Measurements from ENCODE around the gene AHRR.

The AHRR gene

DNA sequence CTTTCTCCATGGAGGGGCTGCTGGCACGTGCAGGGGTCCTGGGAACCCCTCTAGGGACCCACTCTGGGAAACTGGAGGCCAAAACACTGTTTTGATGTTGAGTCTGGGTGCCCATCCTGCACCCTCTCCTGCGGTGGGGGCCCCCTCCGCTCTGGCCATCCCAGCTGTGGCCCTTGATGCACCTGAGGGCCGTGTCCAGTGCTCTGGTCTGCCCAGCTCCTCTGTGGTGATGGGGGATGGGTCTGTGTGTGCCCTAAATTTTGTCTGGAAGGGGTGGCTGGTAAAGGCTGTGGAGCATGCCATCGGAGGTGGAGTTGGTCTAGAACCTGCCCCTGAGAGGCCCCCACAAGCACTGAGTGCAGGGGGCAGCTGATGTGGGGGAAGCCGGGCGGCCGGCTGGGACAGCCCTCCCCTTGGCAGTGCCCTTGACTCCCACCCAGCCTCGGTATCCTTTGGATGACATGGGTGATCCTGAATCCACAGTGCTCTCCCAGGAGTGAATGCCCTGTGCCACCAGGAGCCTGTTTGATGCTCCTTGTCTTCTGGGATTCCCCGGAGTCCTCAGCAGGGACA, 26.3 kb downstream of the AHRR start:
- DNase-seq: no peak

DNA sequence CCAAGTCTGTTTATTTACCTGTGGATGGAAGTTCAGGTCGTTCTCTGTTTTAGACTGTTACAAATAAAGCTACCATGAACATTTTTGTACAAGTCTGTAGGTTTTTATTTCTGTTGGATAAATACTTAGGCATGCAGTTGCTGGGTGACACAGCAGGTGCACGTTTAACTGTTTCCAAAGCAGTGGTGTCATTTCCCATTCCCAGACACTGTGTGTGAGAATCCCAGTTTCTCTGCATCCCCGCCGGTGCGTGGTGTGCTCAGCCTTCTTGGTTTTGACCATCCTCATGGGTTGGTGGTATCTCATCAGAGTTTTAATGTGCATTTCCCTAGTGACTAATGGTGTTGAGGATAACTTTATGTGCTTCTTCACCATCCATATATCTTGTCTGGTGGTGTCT, 27.2 kb downstream of the AHRR start:
- no peak for DNase-seq

DNA sequence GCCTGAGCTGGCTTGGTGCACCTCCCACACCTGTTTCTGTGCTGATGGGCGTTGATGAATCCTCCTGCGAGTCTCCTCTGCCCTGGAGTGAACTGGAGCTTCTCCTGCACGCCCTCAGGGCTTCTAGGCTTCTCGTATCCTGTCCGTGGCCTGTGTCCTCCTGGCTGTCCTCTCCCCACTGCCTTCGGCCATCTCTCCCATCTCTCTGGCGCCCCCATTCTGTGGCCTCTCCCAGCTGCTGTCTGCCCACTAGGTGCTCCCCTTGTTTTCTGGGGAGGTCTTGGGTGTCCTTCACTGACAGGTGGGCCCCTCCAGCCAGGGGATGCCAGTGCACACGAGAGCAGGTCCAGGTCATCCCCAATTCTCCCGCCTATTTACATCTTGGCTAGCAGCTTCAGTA, 28.8 kb downstream of the AHRR start:
- no peak for DNase-seq

DNA sequence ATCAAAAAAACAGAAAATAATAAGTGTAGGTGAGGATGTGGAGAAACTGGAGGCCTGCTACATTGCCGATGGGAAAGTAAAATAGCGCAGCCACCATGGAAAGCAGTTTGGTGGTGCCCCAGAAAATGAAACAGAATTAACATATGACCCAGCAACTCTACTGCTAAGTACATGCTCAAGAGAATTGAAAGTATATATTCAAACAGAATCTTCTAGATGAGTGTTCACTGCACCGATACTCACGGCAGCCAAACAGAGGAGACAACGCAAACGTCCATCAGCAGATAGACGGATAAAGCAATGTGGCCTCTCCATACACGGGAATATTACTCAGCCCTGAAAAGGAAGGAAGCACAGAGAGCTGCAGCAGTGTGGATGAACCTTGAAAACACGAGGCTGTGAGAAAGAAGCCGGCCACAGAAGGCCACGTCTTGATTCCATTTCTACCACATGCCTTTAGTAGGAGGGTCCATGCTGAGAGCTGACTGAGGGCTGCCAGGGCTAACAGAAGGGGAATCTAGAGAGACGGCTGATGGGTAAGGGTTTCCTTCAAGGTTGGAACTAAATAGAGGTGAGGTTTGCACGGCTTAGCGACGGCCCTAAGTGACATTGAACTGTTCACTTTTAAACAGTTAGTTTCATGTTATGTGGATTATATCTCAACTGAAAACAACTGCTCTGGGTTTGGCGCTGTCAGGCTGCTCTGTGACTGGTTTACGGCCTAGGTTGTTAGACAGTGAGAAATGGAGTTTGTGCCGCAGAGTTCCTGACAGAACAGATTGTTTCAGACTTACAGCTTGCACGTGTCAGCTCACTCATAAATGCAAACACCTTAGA, 29.8 kb downstream of the AHRR start:
- DNase-seq: no peak

DNA sequence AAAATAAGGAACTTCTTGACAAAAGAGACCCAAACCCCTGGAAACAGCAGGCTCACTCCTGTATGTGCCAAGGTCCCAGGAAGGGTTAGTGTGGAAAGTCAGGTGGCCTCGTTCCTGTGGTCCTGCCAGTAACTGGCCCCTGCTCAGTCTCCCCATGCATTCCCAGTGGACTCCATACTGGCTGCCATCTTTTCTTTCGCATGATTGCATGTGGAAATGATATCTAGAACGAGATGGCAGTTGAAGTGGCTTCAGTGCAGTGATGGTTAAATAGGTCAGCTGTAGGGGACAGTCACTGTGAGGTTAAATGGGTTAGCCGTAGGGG, 30.4 kb downstream of the AHRR start:
- no peak for DNase-seq

DNA sequence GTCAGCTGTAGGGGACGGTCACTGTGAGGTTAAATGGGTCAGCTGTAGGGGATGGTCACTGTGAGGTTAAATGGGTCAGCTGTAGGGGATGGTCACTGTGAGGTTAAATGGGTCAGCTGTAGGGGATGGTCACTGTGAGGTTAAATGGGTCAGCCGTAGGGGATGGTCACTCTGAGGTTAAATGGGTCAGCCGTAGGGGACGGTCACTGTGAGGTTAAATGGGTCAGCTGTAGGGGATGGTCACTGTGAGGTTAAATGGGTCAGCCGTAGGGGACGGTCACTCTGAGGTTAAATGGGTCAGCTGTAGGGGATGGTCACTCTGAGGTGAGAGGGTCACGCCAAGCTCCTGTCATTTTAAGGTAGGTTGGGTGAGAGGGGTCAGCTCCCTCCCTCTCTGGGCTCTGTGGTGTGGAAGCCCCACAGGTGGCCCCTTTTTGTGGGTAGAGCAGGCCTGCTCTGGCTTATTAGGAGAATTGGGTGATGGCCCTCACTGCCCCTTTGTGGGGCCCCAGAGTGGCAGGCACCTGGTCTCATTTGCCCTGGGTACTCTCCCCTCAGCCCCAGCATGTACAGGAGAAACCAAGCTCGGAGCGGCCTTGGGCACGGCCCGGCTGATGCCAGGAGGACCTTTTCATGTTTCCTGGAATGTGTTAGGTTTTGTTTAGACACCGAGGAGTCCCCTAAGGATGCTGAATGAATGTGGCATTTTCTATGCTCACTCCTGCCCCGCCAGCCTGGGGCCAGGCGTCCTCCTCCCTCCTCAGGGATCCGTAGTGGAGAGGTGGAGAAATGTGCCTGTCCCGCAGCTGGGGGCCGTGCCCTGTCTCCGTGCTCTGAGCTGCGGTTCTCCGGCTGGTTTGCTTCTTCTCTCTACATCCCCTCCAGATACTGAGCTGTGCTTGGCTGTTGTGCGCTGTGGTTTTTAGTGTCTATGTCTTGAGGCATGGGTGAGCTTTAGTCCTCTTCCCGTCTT, 31.4 kb downstream of the AHRR start:
- no peak for DNase-seq

DNA sequence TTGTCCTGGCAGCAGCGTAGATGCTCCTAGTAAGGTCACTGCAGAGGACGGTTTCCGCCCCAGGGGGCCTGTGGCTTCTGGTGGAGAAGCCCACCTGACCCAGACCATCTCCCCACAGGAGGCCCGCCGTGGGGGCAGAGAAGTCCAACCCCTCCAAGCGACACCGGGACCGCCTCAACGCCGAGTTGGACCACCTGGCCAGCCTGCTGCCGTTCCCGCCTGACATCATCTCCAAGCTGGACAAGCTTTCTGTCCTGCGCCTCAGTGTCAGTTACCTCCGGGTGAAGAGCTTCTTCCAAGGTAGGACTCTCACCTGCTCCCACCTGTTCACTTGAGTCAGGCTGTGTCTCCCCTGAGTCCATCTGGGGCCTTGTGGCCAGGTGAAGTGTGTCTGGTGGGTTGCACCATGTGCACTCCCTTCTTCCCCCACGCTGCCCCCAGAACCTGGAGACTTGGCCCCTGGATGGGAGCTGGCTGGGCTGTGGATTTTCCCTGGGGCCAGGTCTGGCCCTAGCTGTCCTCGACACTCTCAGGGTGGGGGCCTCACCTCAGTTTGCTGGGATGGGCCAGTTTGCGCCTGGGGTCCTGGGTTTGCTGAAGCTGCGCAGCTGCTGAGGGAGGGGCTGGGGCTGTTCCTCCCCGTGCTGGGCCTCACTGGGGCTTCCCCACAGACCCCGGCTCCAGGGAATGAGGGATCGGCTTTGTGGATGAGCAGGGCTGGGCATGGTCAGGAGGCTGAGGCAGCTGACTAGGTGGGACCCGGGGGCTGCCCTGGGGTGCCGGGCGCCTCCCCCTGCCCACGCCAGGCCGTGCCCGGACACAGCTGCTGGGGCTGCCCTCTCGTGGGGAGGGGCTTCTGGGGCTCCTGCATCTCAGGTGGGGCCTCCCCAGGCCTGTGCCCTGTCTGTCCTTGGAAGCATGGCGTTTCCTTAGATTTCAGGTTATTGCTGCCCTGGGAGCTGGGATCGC, 32.4 kb downstream of the AHRR start:
- DNase-seq: no peak

DNA sequence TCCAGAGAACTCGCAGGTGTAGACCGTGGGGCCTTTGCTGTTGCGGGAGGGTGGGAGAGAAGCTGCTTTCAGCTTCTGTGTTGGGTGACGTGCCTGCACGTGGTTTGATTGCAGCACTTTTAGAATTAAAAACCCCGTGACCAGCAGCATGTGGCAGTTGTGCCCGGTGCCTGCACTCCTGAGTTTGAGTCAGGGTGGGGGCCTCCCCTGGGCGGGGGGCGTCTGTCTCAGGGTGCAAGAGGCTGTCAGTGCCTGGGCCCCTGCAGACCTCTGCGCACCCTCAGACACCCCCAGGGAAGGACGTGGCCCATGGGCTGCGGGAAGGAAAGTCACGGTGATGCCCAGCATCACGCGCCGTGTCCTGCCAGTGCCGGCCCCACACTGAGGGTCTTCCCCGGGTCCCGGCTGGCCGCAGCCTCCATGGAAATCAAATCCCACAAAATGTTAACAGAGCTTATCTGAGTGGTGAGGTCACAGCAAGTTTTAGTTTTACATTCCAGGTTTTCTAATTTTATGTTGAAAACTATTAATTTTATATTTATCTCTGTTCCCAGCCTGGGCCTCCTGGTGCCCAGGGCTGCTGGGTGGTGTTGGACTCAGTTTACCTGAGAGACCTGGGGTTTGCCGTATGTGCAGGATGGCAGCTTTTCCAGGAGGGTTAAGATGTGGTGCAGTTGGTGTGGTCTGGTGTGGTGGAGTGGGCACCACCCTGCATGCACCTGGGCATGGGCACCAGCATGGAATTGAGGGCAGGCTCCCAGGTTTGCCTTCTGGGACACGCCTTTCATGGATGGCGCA, 33.3 kb downstream of the AHRR start:
- DNase-seq: no peak

DNA sequence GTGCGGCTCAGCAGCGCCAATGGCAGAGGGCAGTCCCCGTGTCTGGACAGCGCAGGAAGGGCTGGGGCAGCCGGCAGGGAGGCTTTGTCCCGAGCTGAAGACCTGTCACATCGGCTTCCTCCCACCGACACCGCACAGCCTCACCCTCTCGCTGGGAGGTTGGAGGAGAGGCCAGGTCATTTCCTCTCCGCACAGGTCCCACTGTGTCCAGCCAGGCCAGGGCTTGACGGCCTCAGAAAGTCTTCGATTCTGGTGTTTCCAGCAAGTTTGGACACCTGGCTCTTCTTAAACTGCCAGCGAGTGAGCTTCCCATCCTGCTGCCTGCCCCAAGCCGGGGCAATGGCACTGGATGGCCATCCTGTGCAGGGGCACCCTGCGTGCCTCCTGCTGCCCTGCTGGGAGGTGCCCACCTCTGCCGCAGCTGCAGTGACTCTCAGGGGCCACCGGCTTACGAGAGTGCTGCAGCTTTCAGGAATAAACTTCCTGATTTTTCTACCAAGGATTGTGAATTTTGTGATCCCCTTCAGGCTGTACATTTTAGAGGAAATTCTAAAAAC, 33.9 kb downstream of the AHRR start:
- DNase-seq: no peak

DNA sequence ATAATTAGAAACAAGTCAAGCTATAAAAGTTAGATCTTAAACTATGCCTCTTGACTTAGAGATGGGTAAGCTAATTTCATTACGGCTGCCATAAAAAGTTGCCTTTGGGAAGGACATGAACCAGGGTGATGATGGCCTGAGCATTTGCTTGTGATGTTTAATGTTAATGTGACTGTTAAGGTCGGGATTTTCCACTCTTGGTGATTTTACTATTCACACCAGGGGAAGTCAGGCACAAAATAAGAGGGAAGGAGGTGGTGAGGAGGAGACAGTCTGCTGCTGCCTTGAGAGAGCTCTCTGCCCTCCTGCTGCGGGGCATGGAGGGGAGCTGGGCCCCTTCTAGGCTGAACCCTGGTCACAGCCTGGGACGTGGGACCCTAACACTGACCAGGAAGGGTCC, 34.4 kb downstream of the AHRR start:
- no peak for DNase-seq

DNA sequence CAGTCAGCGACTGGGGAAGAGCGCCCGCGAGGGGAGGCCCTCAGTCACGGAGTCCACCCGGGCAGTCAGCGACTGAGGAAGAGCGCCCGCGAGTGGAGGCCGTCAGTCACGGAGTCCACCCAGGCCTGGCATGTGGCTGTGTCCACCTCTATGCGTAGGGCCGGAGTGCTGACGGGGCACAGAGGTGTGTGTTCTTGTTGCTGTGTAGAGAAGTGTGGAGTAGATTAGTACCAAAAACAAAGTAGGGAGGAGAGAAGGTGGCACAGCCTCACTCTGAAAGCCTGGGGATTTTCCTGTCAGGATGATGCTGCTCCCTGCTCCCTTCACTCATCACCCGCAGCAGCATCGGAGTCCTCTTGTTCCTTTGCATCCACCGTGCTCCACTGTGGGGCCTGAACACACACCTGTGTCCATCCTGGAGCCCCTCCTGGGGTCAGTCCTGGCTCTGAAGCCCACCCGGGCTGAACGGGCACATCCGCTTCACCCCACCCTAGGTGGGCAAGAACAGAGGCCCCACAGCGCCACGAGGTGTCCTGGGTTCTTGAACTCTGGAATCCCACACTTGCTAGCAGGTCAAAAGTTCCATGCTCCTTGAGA, 37.9 kb downstream of the AHRR start:
- DNase-seq: no peak

DNA sequence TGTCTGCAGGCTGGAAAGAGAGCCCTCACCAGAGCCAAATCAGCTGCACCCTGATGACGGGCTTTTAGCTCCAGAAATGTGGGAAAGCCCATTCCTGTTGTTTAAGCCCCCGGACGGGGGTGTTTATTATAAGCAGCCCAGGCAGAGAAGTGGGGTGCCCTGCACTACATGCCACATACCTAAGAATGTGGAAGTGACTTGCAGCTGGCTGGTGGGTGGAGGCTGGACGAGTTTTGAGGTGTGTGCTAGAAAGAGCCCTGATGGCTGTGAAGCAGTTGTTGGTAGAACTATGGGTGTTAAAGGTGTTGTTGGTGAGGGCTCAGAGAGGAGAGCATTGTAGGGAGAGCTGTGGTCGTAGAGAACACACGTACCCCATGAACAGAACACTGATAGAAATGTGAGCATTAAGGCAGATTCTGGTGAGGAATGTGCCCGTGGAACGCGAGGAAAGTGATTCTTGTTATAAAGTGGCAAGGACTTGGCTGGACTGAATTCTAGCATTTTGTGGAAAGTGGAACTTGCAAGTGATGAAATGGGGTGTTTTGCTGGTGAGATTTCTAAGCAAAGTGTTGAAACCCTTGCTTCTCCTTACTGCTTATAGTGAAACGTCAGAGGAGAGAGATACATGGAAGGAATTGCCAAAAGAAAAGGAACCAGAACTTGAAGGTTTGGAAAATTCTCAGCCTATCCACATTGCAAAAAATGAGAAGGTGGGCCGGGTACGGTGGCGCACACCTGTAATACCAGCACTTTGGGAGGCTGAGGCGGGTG, 38.9 kb downstream of the AHRR start:
- no peak for DNase-seq

DNA sequence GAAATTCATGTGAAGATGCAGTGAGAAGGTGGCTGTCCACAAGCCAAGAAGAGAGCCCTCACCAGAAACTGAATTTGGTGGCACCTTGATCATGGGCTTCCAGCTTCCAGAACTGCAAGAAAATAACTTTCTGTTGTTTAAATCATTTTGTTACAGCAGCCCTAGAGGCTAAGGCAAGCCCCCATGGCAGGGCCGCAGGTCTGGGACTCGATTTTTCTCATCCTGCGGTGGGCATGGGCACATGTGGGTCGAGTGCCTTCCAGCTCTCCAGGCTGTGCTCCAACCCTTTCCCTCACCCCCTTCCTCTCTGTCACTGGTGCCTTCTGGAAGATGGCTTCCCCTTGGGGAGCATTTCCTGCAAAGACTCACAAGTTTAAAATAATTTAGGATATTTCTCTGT, 40.7 kb downstream of the AHRR start:
- DNase-seq: no peak

DNA sequence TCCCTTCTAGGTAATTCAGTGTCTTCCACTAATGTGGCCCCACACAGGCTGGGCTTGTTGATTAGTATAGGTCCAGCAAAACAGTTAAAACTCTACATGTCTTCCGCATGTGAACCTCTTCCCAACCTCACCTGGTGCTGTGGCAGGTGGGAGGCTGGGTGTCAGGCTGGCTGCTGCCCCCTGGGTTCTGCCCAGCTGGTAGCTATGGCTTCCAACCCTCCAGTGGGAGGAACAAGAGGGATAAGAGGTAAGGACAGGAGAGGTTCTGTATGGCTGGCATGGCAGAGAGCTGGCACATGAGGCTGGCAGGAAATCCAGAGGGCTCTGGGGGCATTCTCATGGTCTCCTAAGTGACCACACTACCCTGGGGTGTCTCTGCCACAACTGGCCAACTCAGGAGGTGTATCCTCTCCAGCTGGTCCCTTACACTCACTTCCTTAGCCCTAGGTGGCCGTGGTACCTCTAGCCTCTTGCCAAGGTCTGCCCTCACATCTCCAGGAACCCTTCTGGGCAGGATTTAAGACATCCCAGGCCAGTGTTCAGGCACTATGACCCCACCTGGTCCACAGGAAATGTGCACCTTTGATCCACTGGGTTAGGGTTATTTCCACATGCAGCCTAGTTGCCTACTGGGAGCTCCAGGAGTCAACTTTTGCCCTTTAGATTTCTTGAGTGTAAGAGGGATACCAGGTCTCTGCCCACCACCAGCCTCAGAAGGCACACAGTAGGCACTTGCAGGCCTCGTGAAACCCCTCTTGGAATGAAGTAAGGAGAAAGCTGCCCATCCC, 41.7 kb downstream of the AHRR start:
- no peak for DNase-seq

DNA sequence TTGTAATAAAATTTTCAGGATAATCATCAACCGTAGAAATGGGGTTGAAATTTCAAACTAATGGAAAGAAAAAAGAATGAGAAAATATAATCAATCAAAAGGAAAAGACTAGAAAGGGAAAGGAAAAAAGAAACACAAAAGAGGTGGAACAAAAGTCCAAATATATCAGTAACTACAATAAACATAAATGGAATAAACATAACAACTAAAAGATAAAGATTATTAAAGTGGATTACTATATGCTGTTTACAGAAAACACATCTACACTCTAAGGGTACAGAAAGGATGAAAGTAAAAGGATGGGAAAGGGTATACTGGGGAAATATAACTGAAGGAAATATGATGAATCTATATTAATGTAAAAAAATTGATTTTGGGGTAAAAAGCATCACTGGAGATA, 43.0 kb downstream of the AHRR start:
- no peak for DNase-seq

DNA sequence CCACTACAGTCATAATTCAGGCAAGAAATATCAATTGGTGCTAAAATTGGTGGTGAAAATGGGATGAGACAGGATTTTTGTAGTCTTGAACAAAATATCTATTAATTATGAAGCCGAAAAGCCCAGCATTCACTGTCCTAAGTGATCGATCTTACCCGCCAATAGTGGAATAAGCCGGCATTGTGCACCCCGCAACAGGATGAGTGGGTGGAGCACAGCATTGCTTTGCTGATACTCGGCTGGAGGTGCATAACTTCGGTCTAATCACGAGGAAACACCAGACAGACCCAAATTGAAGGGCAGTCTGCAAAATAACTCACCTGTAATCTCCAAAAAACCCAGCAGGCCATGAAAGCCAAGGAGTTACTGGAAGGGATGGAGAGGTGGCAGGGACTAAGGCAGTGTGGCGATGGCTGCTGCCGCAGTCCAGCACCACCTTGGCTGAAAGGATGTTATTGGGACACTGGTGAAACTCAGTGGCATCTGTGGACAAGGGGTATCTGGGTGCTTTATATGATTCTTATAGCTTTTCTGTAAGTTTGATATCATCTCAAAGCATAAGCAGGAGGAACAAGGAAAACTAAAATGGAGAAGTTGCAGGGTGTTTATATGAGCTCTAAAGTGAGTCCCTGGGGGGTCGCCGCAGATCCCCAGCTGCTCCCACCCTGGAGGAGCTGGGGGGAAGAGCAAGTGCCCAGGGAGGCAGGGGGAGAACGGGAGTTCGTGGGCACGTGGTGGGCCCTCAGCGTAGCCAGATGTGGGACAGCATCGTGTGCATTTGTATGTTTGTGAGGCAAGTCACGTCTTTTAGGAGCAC, 45.2 kb downstream of the AHRR start:
- DNase-seq: no peak

DNA sequence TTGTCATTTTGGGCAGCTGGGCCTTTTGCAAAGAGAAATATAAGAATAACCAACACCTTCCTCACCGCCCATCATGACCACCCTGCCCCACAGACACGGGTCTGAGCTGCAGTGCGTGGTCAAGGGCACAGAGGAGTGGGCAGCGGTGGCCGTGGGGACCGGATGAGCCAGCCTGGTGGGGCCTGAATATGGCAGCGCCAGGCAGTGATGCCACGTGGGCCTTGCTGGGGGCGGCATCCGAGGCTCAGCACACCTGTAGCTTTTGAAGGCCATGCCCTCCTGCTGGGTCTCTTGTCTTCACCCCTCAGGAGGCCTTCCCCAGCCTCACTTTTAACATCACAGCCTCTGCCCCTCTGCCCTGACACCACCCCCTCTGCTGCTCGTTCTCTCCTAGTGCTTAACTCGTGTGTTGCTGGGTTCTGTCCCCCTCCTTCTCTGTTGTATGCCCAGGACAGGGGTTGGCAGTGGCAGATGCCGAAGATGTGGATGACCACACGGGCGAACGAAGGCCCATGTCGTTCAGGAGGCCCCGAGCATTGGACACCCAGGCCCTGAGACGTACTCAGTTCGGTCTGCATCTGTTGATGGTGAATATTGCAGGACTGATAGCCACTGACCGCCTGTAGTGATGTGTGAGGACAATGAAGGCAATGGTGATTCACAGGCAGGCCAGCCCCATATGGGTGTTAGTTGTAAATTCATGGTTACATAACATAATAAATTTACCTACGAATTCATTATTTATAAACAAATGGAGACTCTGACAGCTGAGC, 46.0 kb downstream of the AHRR start:
- DNase-seq: no peak
